ENCODE results near the gene SLC35E1. TPM values are rescaled to one million over a fixed set of nuclear protein-coding genes. Genes with fewer than 3 reads are reported as not detected.

The SLC35E1 gene
- total RNA-seq, 2 experiments from 2014 or later, result 57.3 to 57.7 TPM

GRCh38 chr19:16532440-16533234 is 39.6 kb downstream of the SLC35E1 start:
- CTCF ChIA-PET, result no interaction called here
- no peak for DNase-seq
- Mint-ChIP-seq H3K27me3 (no peaks in the 10 kb centered on the region), H3K27ac (no peak overlapping the region), H3K4me1 (peaks cover 3% of the 10 kb centered on the region), H3K4me3 (no peak overlapping the region), H3K36me3 (ENCODE audit: low read depth) (peaks cover 58% of the 10 kb centered on the region), H3K9me3 (no peaks in the 10 kb centered on the region)
- POLR2A ChIA-PET, result no interaction called here

GRCh38 chr19:16531380-16531669 is 40.9 kb downstream of the SLC35E1 start:
- DNase-seq, result no peak
- H3K27me3 Mint-ChIP-seq, result no peaks in the 10 kb centered on the region
- peaks cover 58% of the 10 kb centered on the region for H3K36me3 Mint-ChIP-seq (ENCODE audit: low read depth)
- no peaks in the 10 kb centered on the region for H3K4me1 Mint-ChIP-seq
- H3K4me3 Mint-ChIP-seq, result no peak overlapping the region
- H3K27ac Mint-ChIP-seq, result no peak overlapping the region
- POLR2A ChIA-PET, result no interaction called here
- H3K9me3 Mint-ChIP-seq, result no peaks in the 10 kb centered on the region
- CTCF ChIA-PET, result no interaction called here

- H3K27me3 Mint-ChIP-seq, result no peaks in the 10 kb centered on the region
- POLR2A ChIA-PET, result no interaction called here
- CTCF ChIA-PET, result no interaction called here
- no peaks in the 10 kb centered on the region for H3K4me1 Mint-ChIP-seq
- DNase-seq, result no peak
- no peaks in the 10 kb centered on the region for H3K9me3 Mint-ChIP-seq
- no peak overlapping the region for H3K4me3 Mint-ChIP-seq
- H3K27ac Mint-ChIP-seq, result no peak overlapping the region
- H3K36me3 Mint-ChIP-seq (ENCODE audit: low read depth), result peaks cover 59% of the 10 kb centered on the region
Measured at GRCh38 chr19:16530540-16531379, 41.5 kb downstream of the SLC35E1 start.

- POLR2A ChIA-PET, result no interaction called here
- H3K36me3 Mint-ChIP-seq (ENCODE audit: low read depth), result peaks cover 55% of the 10 kb centered on the region
- no peak overlapping the region for H3K27ac Mint-ChIP-seq
- CTCF ChIA-PET, result interaction anchor here (1.8 kb wide), 1 partner anchor 13 kb away, joined by 6 read pairs; no protein-coding TSS in a partner anchor
- no peaks in the 10 kb centered on the region for H3K27me3 Mint-ChIP-seq
- no peak overlapping the region for H3K4me3 Mint-ChIP-seq
- no peaks in the 10 kb centered on the region for H3K4me1 Mint-ChIP-seq
- DNase-seq, result no peak
- no peaks in the 10 kb centered on the region for H3K9me3 Mint-ChIP-seq
Measured at GRCh38 chr19:16529466-16530144, 42.6 kb downstream of the SLC35E1 start.

GRCh38 chr19:16527971-16528521 is 44.2 kb downstream of the SLC35E1 start:
- POLR2A ChIA-PET, result interaction anchor here (0.5 to 1.1 kb wide), 3 partner anchors 22 to 98 kb away, joined by 3 to 4 read pairs (median 3); no protein-coding TSS in a partner anchor
- DNase-seq, result peak; percentile 62
- CTCF ChIA-PET, result interaction anchor here (1.2 to 1.9 kb wide), 4 partner anchors 13 to 34 kb away, joined by 3 to 6 read pairs (median 4); no protein-coding TSS in a partner anchor
- Mint-ChIP-seq H3K9me3 (no peaks in the 10 kb centered on the region), H3K36me3 (ENCODE audit: low read depth) (peaks cover 60% of the 10 kb centered on the region), H3K27ac (no peak overlapping the region), H3K27me3 (no peaks in the 10 kb centered on the region), H3K4me3 (no peak overlapping the region), H3K4me1 (no peaks in the 10 kb centered on the region)

GRCh38 chr19:16527334-16527935 is 44.8 kb downstream of the SLC35E1 start:
- POLR2A ChIA-PET, result interaction anchor here (0.5 to 1.1 kb wide), 4 partner anchors 12 to 99 kb away, joined by 3 to 4 read pairs (median 4); no protein-coding TSS in a partner anchor
- H3K9me3 Mint-ChIP-seq, result no peaks in the 10 kb centered on the region

GRCh38 chr19:16525751-16526481 is 46.3 kb downstream of the SLC35E1 start:
- peaks cover 59% of the 10 kb centered on the region for H3K36me3 Mint-ChIP-seq (ENCODE audit: low read depth)
- no peaks in the 10 kb centered on the region for H3K4me1 Mint-ChIP-seq
- DNase-seq, result no peak
- no peak overlapping the region for H3K4me3 Mint-ChIP-seq
- H3K9me3 Mint-ChIP-seq, result no peaks in the 10 kb centered on the region
- CTCF ChIA-PET, result interaction anchor here (0.6 to 1.9 kb wide), 3 partner anchors 10 to 84 kb away, joined by 3 to 4 read pairs (median 4); no protein-coding TSS in a partner anchor
- H3K27ac Mint-ChIP-seq, result no peak overlapping the region
- no peaks in the 10 kb centered on the region for H3K27me3 Mint-ChIP-seq
- POLR2A ChIA-PET, result interaction anchor here (1.4 kb wide), 1 partner anchor 9 kb away, joined by 5 read pairs; no protein-coding TSS in a partner anchor

More at GRCh38 chr19:16527334-16527935, 44.8 kb downstream of the SLC35E1 start:
- Mint-ChIP-seq H3K27ac (no peak overlapping the region), H3K4me1 (no peaks in the 10 kb centered on the region), H3K4me3 (no peak overlapping the region), H3K27me3 (no peaks in the 10 kb centered on the region), H3K36me3 (ENCODE audit: low read depth) (peaks cover 63% of the 10 kb centered on the region)
- CTCF ChIA-PET, result interaction anchor here (0.6 to 1.9 kb wide), 5 partner anchors 12 to 181 kb away, joined by 3 to 6 read pairs (median 4); no protein-coding TSS in a partner anchor
- DNase-seq, result no peak

- Mint-ChIP-seq H3K4me3 (no peak overlapping the region), H3K36me3 (ENCODE audit: low read depth) (peaks cover 62% of the 10 kb centered on the region), H3K9me3 (no peaks in the 10 kb centered on the region), H3K27ac (no peak overlapping the region), H3K27me3 (no peaks in the 10 kb centered on the region), H3K4me1 (no peaks in the 10 kb centered on the region)
- ChIA-PET CTCF (no interaction called here), POLR2A (interaction anchor here (0.6 to 1.2 kb wide), 2 partner anchors 18 to 29 kb away, joined by 3 read pairs; partner anchors contain the start of genes C19orf44 and CALR3)
- DNase-seq, result no peak
Measured at GRCh38 chr19:16524991-16525734, 47.1 kb downstream of the SLC35E1 start.

- H3K27me3 Mint-ChIP-seq, result no peaks in the 10 kb centered on the region
- peaks cover 70% of the 10 kb centered on the region for H3K36me3 Mint-ChIP-seq (ENCODE audit: low read depth)
- CTCF ChIA-PET, result no interaction called here
- no peaks in the 10 kb centered on the region for H3K9me3 Mint-ChIP-seq
- no peak for DNase-seq
- no peak overlapping the region for H3K4me3 Mint-ChIP-seq
- POLR2A ChIA-PET, result interaction anchor here (1.3 kb wide), 1 partner anchor 19 kb away, joined by 4 read pairs; no protein-coding TSS in a partner anchor
- H3K27ac Mint-ChIP-seq, result no peak overlapping the region
- no peaks in the 10 kb centered on the region for H3K4me1 Mint-ChIP-seq
Measured at GRCh38 chr19:16522559-16523377, 49.4 kb downstream of the SLC35E1 start.

GRCh38 chr19:16521715-16522289 is 50.4 kb downstream of the SLC35E1 start:
- no peak overlapping the region for H3K4me3 Mint-ChIP-seq
- H3K4me1 Mint-ChIP-seq, result no peaks in the 10 kb centered on the region
- H3K9me3 Mint-ChIP-seq, result no peaks in the 10 kb centered on the region
- no peaks in the 10 kb centered on the region for H3K27me3 Mint-ChIP-seq
- ChIA-PET CTCF (no interaction called here), POLR2A (interaction anchor here (1.3 kb wide), 1 partner anchor 20 kb away, joined by 4 read pairs; no protein-coding TSS in a partner anchor)
- no peak overlapping the region for H3K27ac Mint-ChIP-seq
- peaks cover 69% of the 10 kb centered on the region for H3K36me3 Mint-ChIP-seq (ENCODE audit: low read depth)
- no peak for DNase-seq
